Hematopoietic multipotent progenitor cell treated with erythropoietin and hydrocortisone succinate and interleukin-3 and kit ligand, for 6 days (in vitro differentiated cells): ENCODE data around the gene IL21R.

Experiments
- DNase-seq: peaks from one replicate; pipeline ENCODE4 v3.0.0-alpha.2; 2015

The IL21R gene

DNA sequence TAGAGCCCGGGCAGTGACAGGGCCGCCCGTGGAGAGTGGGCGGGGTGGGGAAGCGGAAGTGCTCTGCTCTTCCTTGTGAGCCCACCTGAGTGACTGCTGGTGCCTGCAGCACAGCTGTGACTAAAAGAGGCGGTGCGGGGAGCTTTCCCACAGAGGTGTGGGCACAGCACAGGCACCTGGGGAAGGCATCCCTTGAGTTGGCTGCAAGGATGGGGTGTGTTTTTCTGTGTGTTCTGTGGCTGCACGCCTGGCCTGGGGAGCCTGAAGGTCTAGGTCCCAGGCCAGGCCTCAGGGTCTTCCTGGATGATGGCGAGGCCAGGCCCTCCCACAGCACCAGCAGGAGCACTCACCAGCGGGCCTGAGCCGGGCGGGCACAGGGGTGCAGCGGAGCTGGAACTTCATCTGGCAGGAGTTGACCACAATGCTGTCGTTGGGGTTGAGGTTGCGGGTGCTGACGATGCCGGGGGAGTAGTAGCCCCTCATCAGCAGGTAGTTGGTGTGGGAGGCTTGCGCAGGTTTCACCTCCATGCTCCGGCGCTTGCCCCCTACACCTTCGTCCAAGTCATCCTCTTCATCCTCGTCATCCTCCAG lies 67.1 kb downstream of the IL21R start:
- no peak for DNase-seq

DNA sequence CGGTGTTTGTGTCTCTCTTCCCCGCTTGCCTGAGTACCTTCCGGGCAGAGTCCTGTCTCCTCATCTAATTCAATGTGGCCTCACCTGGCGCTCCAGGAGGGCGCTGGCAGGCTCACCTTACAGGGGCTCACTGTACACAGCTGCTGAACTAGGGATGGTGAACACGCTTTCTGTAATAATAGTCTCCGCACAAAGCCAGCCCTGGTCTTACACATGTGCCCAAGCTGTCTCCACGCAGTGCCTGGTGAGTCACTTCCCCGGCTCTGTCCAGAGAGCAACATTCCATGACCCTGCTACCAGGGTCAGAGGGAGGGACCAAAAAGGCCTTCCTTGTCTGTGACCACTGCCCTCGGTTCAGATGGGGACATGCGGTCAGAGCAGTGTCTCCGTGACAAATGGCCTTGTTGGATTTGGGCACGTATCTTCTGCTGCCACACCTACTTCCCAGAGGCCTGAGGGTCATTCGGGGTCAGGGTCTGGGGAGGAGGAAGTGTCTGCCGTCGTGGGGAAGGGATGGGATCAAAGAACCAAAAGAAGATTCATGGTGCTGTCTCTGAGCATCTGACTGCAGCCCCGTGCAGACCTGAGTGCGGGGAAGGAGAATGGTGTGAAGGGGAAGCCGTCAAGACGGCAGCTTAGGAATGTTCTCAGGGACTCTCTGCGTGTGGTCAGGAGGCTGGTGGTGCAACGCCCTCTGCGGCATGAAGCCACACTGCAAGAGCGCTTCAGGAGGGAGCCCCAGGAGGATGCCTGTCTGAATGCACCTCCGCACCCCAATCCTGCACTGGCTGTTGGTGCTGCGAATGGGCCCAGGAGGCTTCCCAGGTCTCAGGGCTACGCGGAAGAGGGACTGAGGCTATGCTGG lies 68.8 kb downstream of the IL21R start:
- DNase-seq: no peak

DNA sequence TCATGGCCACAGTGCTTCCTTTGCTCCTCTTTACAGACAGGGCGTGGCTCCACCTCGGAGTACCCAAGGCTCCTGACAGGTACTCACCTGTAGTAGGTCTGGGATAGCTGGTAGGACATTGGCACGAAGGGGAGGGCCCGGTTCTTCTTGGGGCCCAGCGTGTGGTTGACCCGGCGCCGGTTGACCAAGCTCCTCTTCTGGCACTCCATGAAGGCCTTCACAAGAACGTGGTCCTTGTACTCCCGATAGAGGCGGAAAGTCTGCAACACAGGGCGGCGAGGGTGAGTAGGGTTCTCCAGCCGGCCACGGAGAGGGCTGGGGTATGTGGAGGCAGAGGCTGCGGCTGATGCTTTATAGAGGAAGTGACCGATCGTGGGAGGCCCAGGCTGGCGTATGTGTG lies 69.7 kb downstream of the IL21R start:
- DNase-seq: no peak

DNA sequence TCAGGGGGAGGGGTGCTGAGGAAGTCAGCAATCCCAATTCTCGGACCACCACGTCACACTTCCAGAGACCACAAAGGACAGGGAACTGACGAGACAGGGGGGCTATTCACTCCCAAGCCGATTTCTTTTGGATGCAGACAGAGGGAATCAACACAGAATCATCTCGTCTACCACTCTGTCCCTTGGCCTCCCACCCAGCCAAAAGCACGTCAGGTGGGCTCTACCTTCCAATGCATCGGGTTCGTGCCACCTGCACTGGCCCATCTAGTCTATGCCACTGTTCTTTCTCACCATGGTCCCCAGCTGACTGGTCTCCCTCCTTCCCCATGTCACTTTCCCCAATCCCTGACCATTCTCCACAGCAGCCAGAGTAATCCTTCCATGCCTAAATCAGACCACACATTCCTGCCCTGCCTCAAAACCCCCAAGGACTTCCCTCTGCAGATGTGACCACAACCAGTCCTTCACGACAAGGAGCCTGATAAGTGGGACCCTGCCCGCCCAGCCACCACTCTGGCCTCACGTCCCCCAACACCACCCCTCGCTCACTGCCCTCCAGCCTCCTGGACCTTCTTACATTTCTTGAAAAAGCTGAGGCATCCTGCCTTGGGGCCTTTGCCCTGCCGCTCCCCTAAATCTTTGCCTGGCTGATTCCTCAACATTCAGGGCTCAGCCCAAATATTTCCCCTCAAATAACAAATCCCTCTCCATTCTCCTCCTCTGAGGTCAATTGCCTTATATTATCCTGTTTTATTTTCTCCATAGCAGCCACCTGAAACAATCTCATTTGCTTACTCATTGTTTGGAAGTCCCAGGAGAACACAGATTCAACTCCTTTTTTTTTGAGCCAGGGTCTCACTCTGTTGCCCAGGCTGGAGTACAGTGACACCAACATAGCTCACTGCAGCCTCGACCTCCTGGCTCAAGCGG lies 70.4 kb downstream of the IL21R start:
- DNase-seq: no peak

DNA sequence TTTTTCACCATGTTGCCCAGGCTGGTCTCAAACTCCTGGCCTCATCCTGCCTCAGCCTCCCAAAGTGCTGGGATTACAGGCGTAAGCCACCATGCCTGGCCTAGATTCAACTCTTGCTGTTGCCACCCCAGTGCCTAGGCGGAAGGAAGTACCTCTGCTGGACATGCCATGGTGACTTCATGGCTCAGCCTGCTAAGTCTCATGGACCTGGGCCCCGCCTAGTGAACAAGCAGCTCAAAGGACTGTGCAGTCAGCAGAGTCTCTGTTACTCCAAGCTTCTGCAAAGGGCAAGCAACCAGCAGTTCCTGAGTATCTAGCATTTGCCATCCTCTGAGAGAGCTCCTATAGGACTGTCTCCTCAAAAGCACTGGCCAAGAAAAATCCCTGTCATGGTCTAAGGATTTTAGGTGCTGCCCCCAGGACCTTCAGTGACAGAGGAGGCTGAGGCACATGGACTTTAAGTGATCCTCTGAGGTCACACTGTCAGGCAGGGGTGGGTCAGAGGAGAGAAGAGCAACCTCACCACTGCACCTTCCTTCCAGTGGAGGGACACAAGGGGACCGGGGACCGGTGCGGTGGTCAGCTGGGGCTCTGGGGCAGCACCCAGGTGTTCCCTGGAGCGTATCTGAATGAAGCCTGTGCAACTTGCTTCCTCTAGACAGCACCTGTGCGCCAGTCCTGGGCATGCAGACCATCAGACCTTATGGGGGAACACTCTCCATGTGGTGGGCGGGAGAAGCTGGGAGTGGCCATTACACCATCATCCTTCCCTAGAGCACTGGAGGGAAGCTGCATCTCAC lies 71.3 kb downstream of the IL21R start:
- DNase-seq: no peak

DNA sequence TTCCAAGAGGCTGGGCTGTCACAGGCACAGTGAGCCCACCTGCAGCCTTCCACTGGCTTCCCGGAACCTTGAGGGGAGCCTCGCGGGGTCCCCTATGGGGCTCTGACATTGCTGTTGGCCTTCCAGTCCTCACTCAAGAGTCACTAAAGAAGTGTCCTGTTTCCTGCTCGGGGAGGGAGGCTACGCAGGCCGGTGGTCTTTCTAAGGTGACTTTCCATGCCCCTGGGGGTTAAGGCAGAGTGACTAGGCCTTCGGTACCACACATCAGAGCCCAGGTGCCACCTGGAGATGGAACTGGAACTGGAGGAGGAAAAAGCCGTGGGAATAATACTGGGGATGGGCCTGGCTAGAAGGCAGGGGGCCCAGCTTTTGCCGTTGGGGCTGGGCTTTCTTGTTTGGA lies 72.1 kb downstream of the IL21R start:
- no peak for DNase-seq

DNA sequence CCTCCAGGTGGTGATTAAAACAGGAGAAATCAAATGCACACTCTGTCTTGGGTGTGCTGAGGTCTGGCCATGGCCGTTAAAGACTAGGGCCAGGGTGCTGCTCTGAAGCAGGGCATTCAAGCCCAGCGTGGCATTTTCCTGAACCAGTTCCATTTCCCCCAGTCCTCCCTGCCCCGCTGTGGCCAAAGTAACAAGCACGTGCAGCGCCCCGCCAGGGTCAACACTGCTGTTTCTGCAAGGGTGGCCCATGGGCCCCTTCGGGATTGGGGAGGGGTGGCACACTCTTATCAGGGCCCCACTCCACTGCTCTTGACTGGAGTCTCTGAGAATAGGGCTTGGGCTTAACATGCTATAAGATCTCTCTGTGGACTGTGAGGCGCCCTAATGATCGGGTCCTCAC lies 72.9 kb downstream of the IL21R start:
- no peak for DNase-seq

DNA sequence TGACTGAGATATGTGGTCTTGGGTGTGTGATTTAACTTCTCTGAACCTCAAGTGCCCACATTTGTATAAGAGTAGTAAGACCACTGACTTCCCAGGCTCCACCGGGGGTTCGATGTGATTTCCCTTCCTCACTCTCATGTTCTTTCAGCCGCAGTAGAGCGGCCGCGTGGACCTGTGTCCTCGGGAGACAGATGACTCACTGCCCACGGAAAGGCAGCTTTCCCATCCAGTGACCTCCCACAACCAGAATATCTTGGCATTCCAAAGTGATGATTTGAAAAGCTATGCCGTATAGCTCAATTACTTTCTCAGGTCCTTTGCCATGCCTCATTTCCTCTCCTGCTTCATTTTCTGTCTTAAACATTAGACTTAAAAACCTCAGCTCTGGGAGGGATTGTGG lies 73.6 kb downstream of the IL21R start:
- DNase-seq: no peak

DNA sequence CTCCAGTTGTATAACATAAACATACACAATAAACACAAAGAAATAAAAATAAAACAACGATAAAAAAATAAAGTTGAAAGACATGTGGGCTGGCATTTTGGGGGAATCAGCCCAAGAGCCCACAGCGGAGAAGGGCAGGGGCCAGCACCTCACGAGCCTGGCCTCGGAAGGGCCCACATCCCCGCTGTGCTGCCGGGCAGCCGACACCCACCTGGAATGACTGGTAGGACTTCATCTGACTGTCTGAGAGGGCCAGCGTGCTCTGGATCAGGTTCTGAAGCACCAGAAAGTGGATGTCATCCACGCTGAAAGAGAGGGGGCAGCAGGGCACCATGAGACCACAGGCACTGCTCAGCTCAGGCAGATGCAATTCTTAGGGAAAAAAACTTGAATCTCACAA lies 74.3 kb downstream of the IL21R start:
- no peak for DNase-seq

DNA sequence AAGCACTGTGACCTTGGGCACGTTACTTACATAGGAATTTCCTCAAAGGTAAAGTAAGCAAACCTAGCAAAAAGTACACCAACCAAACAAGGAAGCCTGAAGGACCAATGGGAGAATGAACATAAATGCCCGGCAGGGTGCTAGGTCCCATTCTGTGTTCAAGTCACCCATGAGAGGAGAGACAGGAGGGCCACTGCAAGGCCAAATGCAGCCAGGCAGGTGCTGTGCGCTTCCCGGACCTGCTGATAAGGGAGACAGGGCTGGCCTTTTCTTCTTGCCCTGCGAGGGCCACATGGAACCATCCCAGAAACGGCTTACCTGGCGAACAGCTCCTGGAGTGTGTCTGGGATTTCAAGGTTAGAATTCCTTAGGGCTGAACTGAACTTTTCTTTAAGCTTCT lies 78.8 kb downstream of the IL21R start:
- no peak for DNase-seq

DNA sequence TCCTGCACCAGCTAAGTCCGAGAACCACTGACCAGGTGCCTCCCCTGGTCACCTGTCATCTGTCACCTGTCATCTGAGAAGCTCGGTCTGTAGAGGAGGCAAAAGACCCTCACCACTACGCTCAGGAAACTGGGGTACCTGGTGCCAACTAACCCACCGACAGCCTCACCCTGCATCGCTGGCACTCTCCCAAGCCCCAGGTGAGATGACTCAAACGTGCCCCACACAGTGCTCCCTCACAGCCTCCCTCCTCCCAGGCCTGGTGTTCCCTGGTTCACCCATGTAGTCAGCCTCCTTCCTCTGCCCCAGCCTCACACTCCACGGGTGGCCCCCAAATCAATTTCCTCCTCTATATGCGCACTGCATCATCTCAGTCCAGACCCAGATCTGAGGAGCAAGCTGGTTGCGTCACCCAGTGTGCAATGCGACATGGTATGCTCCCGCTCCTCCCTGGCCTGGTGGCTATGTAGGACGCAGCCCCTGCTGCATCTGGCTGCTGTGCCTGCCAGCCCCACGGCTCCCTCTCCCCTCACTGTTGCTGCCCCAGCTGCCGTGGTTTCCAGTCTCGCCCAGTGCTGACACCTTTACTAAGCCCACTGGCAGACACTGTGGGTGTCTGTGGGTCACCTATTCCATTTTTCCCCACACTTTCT lies 79.4 kb downstream of the IL21R start:
- no peak for DNase-seq

DNA sequence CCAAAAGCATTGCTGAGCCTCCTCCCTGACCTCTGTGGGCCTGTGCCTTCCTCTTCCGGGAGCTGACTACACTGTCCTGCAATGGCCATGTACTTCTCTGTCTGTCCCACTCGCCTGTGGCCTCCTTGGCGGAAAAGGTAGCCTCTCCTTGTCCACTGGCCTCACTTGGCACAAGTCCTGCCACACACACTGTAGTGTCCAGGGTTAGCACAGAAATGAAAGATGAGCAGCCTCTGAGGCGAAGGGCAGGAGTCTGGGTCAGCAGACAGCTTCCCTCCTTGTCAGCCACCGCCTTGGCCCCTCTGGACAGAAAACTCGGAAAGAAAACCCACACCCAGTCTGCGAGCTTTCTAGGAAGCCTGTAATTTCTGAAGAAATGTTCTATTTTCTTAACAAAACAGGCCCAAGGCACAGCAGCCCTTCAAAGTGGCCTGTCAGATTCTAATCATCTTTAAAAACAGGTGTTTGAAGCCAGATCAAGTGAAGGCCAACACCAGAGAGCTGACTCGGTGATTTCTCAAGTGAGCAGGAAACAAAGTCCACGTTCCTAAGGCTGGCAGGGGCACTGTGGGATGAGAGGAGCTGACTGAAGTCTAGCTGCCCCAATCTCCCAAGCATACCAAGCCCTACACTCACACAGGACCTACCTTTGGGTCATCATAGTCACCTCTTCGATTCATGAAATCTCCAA lies 80.6 kb downstream of the IL21R start:
- no peak for DNase-seq

DNA sequence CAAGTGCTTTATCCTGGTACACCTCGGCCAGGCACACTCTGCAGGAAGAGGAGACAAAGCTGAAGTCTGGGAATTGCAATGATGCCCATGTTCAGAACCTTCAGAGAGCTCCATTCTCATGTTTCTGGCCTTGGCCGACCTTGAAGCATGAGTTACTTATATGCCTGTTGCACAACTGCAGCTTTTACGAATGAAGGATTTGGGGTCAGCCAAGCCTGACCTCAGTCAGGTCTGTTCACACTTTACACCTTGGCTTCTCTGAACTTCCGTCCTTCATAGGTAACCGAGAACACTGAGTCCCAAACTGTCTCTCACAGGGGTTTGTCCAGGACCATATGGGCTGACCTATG lies 81.1 kb downstream of the IL21R start:
- DNase-seq: no peak

DNA sequence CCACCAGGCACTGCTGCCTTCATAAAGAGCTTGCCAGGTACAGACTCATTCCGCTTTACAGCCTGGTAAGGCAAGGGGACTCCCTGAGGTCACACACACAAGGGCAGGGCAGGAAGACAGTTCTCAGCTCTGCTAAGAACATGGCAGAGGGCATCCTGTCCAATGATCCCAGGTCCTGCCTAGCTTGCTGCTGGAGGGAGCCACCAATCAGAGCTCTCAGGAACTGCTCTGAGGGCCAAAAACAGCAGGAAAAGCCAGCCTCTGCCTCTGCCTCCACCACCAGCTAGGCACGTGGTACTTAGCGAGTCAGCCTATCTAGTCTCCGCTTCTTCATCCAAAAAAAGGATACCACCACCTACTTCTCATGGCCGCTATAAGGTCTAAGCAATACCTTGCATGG lies 81.7 kb downstream of the IL21R start:
- no peak for DNase-seq

DNA sequence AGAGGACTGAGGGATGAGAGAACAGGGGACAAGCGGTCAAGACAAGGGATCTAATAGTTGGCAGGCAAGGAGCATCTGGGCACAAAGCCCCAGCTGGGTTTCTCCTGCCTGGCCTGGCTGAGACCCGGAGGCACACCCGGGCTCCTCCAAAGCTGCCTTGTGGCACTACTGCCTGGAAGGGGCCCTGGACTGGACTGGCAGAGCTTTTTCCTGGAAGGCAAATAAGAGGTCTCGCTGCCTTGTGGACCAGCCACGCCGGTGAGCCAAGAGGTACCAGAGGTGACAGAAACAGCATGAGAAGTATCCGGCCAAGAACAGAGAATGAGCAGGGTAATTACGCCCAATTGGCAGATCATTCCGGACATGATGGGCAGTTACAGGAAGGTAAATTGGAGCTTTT lies 83.2 kb downstream of the IL21R start:
- no peak for DNase-seq

DNA sequence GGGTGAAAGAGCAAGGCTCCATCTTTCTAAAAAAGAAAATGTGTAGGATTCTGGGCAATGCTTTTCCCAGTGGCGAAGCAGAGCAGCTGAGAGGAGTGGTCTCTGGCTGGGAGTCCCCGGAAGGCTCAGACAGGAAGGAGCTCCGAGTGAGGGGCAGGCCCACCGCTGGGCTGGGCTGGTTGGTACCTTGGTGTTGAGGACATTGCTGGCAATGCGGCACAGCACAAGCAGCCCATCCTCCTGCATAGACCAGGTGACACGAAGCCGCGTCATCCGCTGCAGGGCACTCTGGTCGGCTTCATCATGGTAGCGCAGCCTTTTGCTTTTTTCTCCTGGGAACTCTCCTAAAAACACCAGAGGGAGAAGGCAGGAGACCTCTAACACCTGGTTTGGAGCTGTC lies 83.8 kb downstream of the IL21R start:
- no peak for DNase-seq

DNA sequence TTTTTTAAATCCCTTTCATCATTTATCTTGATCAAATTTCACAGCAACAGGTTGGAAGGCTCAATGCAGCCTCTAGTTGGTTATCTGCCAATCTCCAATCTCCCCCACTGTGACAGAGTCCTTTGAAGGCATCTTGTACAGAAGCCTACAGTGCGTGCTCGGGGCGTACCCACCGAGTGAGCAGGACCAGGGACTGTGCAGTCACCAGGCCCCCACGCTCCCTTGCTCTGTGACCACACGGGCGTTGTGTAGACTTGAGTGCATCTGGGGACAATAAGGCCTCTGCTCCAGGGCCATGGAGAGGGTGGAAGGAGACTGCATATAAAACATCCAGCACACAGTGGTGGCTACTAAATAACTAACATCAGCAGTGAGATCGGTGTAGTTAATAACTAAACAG lies 84.4 kb downstream of the IL21R start:
- no peak for DNase-seq

DNA sequence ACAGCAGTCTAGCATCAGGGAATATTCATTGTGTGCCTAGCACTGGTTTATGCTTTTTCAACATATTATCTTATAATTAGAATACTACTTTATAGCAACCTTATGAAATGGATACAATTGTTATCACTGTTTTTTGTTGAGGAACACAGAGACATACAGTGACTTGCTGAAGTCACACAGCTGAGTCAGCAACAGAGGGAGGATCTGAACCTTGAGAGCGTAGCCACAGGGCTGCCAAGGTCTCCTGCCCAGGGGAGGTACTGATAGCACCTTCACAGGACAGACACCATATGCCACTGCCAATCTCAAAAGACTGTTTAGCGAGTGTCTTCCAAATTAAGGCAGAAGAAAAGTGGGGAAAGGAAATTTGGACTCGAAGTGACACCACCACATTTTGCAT lies 84.8 kb downstream of the IL21R start:
- no peak for DNase-seq

DNA sequence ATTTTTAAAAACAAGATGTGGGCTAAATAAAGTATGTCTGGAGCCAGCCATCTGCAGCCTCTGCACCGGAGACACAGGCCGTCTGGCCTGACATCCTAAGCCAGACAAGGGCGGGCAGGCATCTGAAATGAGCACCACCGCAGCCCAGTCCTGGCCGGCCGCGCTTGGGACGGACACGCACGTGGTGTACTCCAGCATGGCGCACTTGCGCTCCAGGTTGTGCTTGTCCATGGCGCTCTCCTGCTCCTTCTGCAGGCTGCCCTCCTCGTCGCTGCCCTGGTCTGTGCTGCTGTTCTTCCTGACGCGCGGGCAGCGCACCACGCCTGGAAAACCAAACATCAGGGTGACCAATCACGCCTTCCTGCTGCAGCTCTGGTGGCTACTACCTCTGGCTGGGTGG lies 87.4 kb downstream of the IL21R start:
- DNase-seq: no peak

DNA sequence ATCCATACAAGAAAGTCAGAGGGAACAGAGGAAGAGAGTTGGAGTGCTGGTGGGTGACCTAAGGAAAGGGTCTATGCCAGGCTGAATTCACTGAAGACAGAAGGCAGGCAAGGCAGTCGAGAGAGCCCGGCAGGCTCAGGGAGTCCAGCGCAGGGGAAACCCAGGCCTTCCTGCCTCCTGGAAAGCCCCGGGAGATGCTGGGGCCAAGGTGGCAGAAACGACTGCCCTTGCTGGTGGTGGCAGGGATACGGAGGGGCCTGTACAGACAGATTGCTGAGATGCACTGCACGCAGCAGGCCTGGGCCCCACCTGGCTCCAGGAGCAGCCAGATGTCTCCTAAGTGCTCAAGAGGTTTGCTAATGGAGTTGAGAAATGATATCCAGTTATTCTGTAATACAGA lies 87.9 kb downstream of the IL21R start:
- DNase-seq: no peak

DNA sequence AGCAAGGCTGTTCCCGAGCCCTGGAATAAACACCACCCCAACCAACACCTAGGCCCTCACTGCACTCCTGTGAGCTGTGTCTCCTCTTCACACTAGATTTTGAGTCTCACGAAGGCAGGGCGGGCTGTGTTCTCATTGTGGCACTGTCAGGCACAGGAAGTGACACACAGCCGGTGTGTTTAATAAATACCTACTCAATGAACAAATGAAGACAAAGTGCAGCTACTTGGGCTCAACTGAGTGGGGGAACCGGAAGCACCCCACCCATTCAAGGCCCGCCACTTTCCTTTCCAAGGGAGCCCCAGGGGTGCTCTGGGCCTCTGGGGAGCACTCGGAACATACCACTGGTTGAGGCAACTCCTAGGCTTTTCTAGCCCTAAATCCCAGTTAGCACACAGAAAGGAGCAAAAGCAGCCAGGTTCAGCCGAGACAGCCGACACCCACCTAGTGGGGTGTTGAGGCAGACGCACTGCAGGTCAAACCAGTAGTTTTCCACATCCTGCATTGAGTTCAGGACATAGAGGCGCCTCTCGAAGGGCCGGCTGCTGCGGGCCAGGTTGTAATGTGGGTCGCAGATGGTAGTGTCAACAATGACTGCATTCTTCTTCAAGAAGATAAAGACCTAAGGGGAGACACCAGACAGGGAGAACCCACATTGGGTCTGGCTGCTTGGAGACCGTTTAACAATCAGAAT lies 90.1 kb downstream of the IL21R start:
- no peak for DNase-seq
